NB4 (cell line): Measurements from ENCODE around the gene PRR23E.

Source experiments
- MYC ChIP-seq: IDR thresholded peaks from 2 replicates; pipeline ENCODE4 v1.6.1; 2011; ENCODE audit warnings: low read depth, low read length
- POLR2A ChIP-seq: IDR thresholded peaks from 2 replicates; pipeline ENCODE4 v1.6.1; 2011; ENCODE audit warnings: mild to moderate bottlenecking; ENCODE audit not compliant: insufficient read length; ENCODE audit errors: extremely low read depth
- TF ChIP-seq, protein P1 (sequence below): IDR thresholded peaks from one replicate; pipeline ENCODE4 v1.5.1; 2012; ENCODE audit warnings: low read depth, low read length
- TF ChIP-seq, protein P2 (sequence below): IDR thresholded peaks from 2 replicates; pipeline ENCODE4 v1.6.1; 2011; ENCODE audit warnings: low read depth, low read length

DNA sequence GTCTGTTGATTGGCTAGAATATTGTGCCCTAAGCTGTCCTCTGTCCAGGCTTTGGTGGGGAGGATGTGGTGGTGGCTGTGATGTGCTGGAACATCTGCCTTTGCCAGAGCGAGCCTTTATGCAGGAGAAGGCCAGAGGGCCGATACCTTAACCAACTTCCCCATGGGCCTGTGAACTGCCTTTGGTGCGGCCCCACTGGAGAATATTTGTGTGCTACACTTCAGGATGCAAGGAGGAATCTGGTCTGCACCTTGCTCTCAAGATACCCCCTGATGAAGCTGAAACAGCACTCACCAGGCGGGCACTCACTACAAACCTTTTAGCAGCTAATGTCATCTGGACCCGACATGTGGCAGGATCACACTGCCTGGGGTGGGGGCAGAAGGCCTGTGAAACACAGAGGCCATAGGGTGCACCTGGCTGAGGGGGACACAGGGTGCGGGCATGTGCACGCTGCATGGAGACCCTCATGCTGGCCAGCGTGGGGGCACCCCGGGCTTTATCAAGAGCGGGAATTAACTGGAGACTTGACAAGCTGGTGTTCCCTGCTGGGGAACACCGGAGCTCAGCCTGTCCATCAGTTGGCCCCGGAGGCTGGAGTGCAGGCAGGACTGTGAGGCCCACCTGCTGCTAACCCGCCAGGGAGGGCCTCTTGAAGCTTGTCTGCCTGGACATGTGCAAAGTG, 16.4 kb downstream of the PRR23E start:
- TF ChIP-seq, protein P1, sequence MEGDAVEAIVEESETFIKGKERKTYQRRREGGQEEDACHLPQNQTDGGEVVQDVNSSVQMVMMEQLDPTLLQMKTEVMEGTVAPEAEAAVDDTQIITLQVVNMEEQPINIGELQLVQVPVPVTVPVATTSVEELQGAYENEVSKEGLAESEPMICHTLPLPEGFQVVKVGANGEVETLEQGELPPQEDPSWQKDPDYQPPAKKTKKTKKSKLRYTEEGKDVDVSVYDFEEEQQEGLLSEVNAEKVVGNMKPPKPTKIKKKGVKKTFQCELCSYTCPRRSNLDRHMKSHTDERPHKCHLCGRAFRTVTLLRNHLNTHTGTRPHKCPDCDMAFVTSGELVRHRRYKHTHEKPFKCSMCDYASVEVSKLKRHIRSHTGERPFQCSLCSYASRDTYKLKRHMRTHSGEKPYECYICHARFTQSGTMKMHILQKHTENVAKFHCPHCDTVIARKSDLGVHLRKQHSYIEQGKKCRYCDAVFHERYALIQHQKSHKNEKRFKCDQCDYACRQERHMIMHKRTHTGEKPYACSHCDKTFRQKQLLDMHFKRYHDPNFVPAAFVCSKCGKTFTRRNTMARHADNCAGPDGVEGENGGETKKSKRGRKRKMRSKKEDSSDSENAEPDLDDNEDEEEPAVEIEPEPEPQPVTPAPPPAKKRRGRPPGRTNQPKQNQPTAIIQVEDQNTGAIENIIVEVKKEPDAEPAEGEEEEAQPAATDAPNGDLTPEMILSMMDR: no peak
- TF ChIP-seq POLR2A (no peak), MYC (no peak)
- TF ChIP-seq, protein P2, sequence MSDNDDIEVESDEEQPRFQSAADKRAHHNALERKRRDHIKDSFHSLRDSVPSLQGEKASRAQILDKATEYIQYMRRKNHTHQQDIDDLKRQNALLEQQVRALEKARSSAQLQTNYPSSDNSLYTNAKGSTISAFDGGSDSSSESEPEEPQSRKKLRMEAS: no peak
